Renal pelvis (tissue), 4 donors: ENCODE measurements around the gene CLDN9. TPM values are rescaled to one million over a fixed set of nuclear protein-coding genes. Genes with fewer than 3 reads are reported as not detected.
"Not testable (repeated sequence)": the region's sequence is repeated elsewhere in the genome, so short reads cannot be mapped to it uniquely, and the experiment has no call there.

Experiments
- DNase-seq: peaks from one replicate; pipeline ENCODE4 v3.0.0-alpha.2; 2013
- polyA plus RNA-seq, 3 donors: library from polyadenylated mRNA; unstranded; fragments of 120-200 nt; gene quantifications; one replicate each; pipeline ENCODE4 v1.2.1, GENCODE V29; 2013; ENCODE audit not compliant: insufficient read length in 3 of 3

Gene CLDN9
- polyA plus RNA-seq, 3 donors, result 2.8 to 3.4 (median 3.1) TPM

GRCh38 chr16:3052571-3053329 is 40.0 kb downstream of the CLDN9 start:
- DNase-seq, result not testable (repeated sequence)

GRCh38 chr16:3053330-3053710 is 40.6 kb downstream of the CLDN9 start:
- not testable (repeated sequence) for DNase-seq

GRCh38 chr16:3054965-3055733 is 42.4 kb downstream of the CLDN9 start:
- DNase-seq, result no peak

DNA sequence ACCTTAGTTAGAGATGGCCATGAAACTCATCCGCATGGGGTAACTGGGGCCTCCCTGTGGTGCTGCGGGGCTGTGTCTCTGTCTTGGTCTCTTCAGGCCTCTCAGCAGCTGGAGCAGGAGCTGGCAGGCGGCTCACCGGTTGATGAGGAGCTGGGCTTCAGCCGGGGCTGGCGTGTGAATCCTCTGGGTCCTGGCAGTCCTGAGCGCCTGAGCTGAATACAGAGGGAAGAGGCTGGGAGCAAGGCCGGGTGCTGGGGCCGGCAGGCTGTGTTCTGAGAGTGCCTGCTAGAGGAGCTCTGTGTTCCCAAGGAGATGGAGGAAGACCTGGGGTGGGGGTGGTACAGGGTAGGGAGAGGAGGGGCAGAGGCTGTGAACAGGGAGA is 43.0 kb downstream of the CLDN9 start:
- DNase-seq, result not testable (repeated sequence)

GRCh38 chr16:3056336-3057180 is 43.8 kb downstream of the CLDN9 start:
- no peak for DNase-seq

- no peak for DNase-seq
Measured at GRCh38 chr16:3057181-3058138, 44.7 kb downstream of the CLDN9 start.

GRCh38 chr16:3058139-3059030 is 45.7 kb downstream of the CLDN9 start:
- peak; percentile 42 for DNase-seq

GRCh38 chr16:3059041-3059722 is 46.5 kb downstream of the CLDN9 start:
- DNase-seq, result peak; percentile 89

- no peak for DNase-seq
Measured at GRCh38 chr16:3059723-3060242, 47.1 kb downstream of the CLDN9 start.

DNA sequence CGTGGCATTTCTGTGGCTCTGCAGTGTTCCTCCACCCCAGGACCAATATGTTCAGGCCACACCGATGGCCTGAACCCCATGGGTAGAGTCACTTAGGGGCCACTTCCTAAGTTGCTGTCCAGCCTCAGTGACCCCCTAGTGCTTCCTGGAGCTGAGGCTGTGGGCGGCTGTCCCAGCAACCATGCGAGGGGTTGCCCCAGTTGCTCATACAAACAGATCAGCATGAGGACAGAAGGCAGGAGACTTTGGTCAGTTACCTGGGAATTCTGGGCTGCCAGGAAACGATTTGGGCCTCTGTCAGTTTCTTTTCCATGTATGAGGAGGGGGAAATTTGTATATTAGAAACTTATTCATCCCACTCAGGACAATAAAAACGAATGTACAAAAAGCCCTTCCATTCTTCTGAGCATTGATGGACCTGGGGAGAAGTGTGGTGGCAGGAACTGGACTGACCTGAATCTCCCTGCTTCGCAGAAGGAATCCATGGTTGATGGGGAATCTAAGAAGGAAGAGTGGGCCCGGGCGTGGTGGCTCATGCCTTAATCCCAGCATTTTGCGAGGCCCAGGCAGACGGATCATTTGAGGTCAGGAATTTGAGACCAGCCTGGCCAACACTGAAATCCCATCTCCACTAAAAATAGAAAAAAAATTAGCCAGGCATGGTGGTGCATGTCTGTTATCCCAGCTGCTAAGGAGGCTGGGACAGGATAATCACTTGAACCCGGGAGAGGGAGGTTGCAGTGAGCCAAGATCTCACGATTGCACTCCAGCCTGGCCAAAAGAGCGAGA is 47.8 kb downstream of the CLDN9 start:
- DNase-seq, result no peak

- DNase-seq, result no peak
Measured at GRCh38 chr16:3062553-3062952, 49.8 kb downstream of the CLDN9 start.

DNA sequence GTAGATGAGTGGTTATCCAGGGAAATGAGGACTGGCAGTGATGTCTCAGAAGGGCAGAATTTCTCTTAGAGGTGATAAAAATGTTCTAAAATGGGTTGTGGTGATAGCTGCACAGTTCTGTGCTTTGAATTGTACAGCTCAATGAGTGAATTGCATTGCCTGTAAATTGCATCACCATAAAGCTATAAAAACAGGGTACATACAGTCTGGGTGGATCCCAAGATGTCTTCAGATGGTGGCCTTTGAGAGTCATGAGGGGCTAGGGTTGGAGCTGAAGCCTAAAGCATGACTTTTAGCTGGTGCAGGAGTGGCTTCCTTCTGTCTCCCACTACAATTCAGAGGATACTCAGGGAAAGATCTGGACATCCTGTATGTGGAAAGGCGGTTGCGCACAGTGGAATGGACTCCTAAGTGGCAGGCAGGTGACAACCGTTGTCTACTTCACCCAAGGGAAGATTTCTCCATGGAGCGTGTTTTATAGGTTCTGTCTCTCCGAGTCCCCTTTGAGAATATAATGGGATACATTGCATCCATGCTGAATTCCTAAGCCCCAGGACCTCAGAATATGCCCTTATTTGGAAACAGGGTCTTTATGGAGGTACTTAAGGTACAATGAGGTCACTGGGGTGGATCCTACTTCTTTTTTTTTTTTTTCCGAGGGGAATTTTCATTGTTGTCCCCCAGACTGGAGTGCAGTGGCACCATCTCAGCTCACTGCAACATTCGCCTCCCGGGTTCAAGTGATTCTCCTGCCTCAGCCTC is 51.1 kb downstream of the CLDN9 start:
- DNase-seq, result no peak

Other genes starting within 250 kb of the CLDN9 start
- 100 to 1,000 TPM; 203 to 310 (median 281) TPM for gene ELOB, start 235.6 kb upstream of the CLDN9 start, polyA plus RNA-seq
- gene PRSS33, start 225.4 kb upstream of the CLDN9 start, polyA plus RNA-seq, result under 1 TPM in 1 of 3 donors, not detected in 2; 0.26 TPM
- not detected for gene PRSS41, start 214.5 kb upstream of the CLDN9 start, polyA plus RNA-seq
- under 1 TPM in 1 of 3 donors, not detected in 2; 0.38 TPM for gene PRSS21, start 195.7 kb upstream of the CLDN9 start, polyA plus RNA-seq
- gene ZG16B, start 182.6 kb upstream of the CLDN9 start, polyA plus RNA-seq, result under 1 TPM; 0.21 to 0.84 (median 0.43) TPM
- 10 to 100 TPM in 1 of 3 donors, 1 to 10 TPM in 2; 8.8 to 13.1 (median 9.2) TPM for gene PRSS22, start 154.8 kb upstream of the CLDN9 start, polyA plus RNA-seq
- gene FLYWCH2, start 129.7 kb upstream of the CLDN9 start, polyA plus RNA-seq, result 10 to 100 TPM; 26.6 to 33.2 (median 29.5) TPM
- gene FLYWCH1, start 101.0 kb upstream of the CLDN9 start, polyA plus RNA-seq, result 10 to 100 TPM; 27.8 to 38.9 (median 32.4) TPM
- 1 to 10 TPM; 2.5 to 3.6 (median 3.5) TPM for gene KREMEN2, start 48.6 kb upstream of the CLDN9 start, polyA plus RNA-seq
- 10 to 100 TPM in 2 of 3 donors, 1 to 10 TPM in 1; 9.9 to 12.5 (median 12.4) TPM for gene PAQR4, start 43.6 kb upstream of the CLDN9 start, polyA plus RNA-seq
- gene PKMYT1, start 32.5 kb upstream of the CLDN9 start, polyA plus RNA-seq, result 10 to 100 TPM; 15.0 to 23.1 (median 22.8) TPM
- gene CLDN6, start 5.3 kb downstream of the CLDN9 start, polyA plus RNA-seq, result 10 to 100 TPM; 36.5 to 44.7 (median 38.9) TPM
- 10 to 100 TPM; 12.7 to 15.3 (median 14.2) TPM for gene TNFRSF12A, start 7.4 kb downstream of the CLDN9 start, polyA plus RNA-seq
- gene HCFC1R1, start 11.0 kb downstream of the CLDN9 start, polyA plus RNA-seq, result 10 to 100 TPM; 69.1 to 76.5 (median 71.3) TPM
- gene THOC6, start 11.1 kb downstream of the CLDN9 start, polyA plus RNA-seq, result 10 to 100 TPM; 31.8 to 36.4 (median 35.8) TPM
- 1 to 10 TPM; 2.5 to 3.9 (median 3.6) TPM for gene BICDL2, start 24.0 kb downstream of the CLDN9 start, polyA plus RNA-seq
- 1 to 10 TPM; 1.4 to 1.6 (median 1.5) TPM for gene MMP25, start 33.6 kb downstream of the CLDN9 start, polyA plus RNA-seq
- gene IL32, start 52.7 kb downstream of the CLDN9 start, polyA plus RNA-seq, result 10 to 100 TPM; 30.4 to 39.9 (median 34.9) TPM
- under 1 TPM; 0.10 to 0.30 (median 0.10) TPM for gene ZSCAN10, start 86.4 kb downstream of the CLDN9 start, polyA plus RNA-seq
- gene ZNF205, start 99.7 kb downstream of the CLDN9 start, polyA plus RNA-seq, result 10 to 100 TPM; 16.2 to 20.3 (median 20.2) TPM
- 10 to 100 TPM; 14.1 to 18.2 (median 16.2) TPM for gene ZNF213, start 122.1 kb downstream of the CLDN9 start, polyA plus RNA-seq
- gene OR1F1, start 175.3 kb downstream of the CLDN9 start, polyA plus RNA-seq, result not detected
- gene ZNF200, start 222.2 kb downstream of the CLDN9 start, polyA plus RNA-seq, result 10 to 100 TPM; 11.5 to 15.0 (median 13.4) TPM
- gene MEFV, start 243.7 kb downstream of the CLDN9 start, polyA plus RNA-seq, result under 1 TPM; 0.20 to 0.38 (median 0.33) TPM